Suprapubic skin (tissue), 4 donors: ENCODE data around the gene HOXB3.

ENCODE experiments used
- CTCF ChIP-seq, 2 donors: fragments of 200-600 bp in 1 of 2; fragments of 450-650 bp in 1 of 2; sonication (generic) in 1 of 2; IDR thresholded peaks; one replicate each; pipeline ENCODE4 v1.5.1; 2016 to 2019; ENCODE audit warnings: antibody characterized with exemption in 2 of 2, mild to moderate bottlenecking in 1 of 2, moderate library complexity in 1 of 2
- EP300 ChIP-seq: sonication (generic); formaldehyde crosslinking; IDR thresholded peaks from one replicate; pipeline ENCODE4 v1.6.1; 2017; ENCODE audit warnings: antibody characterized with exemption
- POLR2A ChIP-seq, 2 donors: fragments of 450-650 bp; IDR thresholded peaks; one replicate each; pipeline ENCODE4 v1.6.1; 2017; ENCODE audit warnings: antibody characterized with exemption in 2 of 2, mild to moderate bottlenecking in 2 of 2, moderate library complexity in 2 of 2
- POLR2AphosphoS5 ChIP-seq, 3 donors: sonication (generic); formaldehyde crosslinking; IDR thresholded peaks; one replicate each; pipeline ENCODE4 v1.6.1; 2017; ENCODE audit warnings: antibody characterized with exemption in 3 of 3

- no peak for TF ChIP-seq POLR2AphosphoS5 (IDR thresholded peaks at IDR 0.05)
- TF ChIP-seq CTCF (IDR thresholded peaks at IDR 0.05), result no peak
- no peak for TF ChIP-seq POLR2A (IDR thresholded peaks at IDR 0.05)
- TF ChIP-seq EP300, result no peak
Observed at GRCh38 chr17:48515925-48516900, 73.8 kb downstream of the HOXB3 start.
